Measurements from ENCODE around the gene ST3GAL3.

GRCh38 chr1:43942411-43942810 is 235.1 kb downstream of the ST3GAL3 start:
- TF ChIP-seq RCOR1 (conservative IDR thresholded peaks at IDR 0.05; ENCODE audit: low read depth, low read length) (no peak), EZH2 (IDR thresholded peaks at IDR 0.05; ENCODE audit: borderline replicate concordance, control insufficient read depth, low read depth, low read length) (no peak), BCL11A (IDR thresholded peaks at IDR 0.05; ENCODE audit: low read depth, low read length) (no peak), CTCF (IDR thresholded peaks at IDR 0.05 in 2 of 3, conservative IDR thresholded peaks at IDR 0.05 in 1 of 3; ENCODE audit: control insufficient read depth in 2 of 3, extremely low read depth in 1 of 3, insufficient read depth in 1 of 3, low read depth in 3 of 3, low read length in 3 of 3) (no peak), MXI1 (IDR thresholded peaks at IDR 0.05; ENCODE audit: low read depth, low read length) (no peak), HDAC2 (IDR thresholded peaks at IDR 0.05) (no peak), E2F4 (IDR thresholded peaks at IDR 0.05; ENCODE audit: low read depth, low read length) (no peak), FOXM1 (IDR thresholded peaks at IDR 0.05; ENCODE audit: low read depth, low read length) (no peak), HDAC6 (IDR thresholded peaks at IDR 0.05; ENCODE audit: unreplicated experiment) (no peak)
- TF ChIP-seq, protein P1, sequence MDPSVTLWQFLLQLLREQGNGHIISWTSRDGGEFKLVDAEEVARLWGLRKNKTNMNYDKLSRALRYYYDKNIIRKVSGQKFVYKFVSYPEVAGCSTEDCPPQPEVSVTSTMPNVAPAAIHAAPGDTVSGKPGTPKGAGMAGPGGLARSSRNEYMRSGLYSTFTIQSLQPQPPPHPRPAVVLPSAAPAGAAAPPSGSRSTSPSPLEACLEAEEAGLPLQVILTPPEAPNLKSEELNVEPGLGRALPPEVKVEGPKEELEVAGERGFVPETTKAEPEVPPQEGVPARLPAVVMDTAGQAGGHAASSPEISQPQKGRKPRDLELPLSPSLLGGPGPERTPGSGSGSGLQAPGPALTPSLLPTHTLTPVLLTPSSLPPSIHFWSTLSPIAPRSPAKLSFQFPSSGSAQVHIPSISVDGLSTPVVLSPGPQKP (IDR thresholded peaks at IDR 0.05; ENCODE audit: low read depth, low read length) = no peak

All from GM12878 (cell line).